HG02678 (cell line): ENCODE data around the gene MEGF8.

Experiments
- ATAC-seq: cut with Tn5 transposase; IDR thresholded peaks from one replicate; pipeline ENCODE4 v1.9.1; 2021; ENCODE audit warnings: mild to moderate bottlenecking, moderate library complexity; ENCODE audit not compliant: unreplicated experiment

Gene MEGF8

GRCh38 chr19:42303101-42303464 is 22.4 kb upstream of the MEGF8 start:
- no peak for ATAC-seq

GRCh38 chr19:42303876-42304275 is 21.6 kb upstream of the MEGF8 start:
- ATAC-seq: no peak

GRCh38 chr19:42306646-42307045 is 18.8 kb upstream of the MEGF8 start:
- ATAC-seq: no peak

DNA sequence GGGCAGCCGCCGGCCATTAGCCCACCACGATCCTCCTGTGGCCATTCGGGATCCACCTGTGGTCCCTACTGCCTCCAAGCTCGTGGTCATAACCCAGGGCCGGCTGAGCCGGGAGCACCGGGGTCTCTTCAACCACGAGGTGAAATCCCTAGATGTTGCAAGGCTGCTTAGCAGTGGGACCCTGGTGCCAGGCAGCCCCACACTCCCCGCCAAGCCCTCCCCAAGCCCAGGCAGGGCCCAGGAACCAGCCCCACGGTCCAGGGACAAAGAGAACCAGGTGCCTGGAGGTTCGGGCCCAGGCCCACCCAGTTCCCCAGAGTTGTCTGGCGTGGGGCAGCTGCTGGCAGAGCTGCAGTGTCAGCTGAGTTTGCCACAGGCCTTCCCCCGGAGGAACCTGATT is 15.7 kb upstream of the MEGF8 start:
- no peak for ATAC-seq

GRCh38 chr19:42311657-42312056 is 13.8 kb upstream of the MEGF8 start:
- no peak for ATAC-seq

DNA sequence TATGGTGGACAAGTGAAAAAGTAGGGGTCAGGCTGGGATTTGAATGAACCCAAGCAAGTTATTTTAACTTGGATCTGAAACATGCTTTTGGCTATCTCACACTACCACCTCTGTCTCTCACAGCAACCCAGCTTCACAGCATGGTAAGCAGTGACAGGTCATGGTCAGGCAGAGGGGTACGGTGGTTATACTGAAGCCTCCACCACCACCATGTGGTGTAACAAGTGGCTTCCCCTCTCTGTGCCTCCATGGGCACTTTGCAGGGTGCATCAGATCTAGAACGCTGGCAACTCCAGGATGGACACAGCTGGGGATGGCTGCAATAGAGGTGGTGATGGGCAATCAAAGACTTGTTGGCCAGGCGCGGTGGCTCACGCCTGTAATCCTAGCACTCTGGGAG is 13.1 kb upstream of the MEGF8 start:
- no peak for ATAC-seq

GRCh38 chr19:42313096-42313839 is 12.2 kb upstream of the MEGF8 start, which contains the start of gene TMEM145:
TSS of gene TMEM145 (plus strand) at chr19:42313309. CDS start at chr19:42313377, 68 bp downstream.
- ATAC-seq: no peak

DNA sequence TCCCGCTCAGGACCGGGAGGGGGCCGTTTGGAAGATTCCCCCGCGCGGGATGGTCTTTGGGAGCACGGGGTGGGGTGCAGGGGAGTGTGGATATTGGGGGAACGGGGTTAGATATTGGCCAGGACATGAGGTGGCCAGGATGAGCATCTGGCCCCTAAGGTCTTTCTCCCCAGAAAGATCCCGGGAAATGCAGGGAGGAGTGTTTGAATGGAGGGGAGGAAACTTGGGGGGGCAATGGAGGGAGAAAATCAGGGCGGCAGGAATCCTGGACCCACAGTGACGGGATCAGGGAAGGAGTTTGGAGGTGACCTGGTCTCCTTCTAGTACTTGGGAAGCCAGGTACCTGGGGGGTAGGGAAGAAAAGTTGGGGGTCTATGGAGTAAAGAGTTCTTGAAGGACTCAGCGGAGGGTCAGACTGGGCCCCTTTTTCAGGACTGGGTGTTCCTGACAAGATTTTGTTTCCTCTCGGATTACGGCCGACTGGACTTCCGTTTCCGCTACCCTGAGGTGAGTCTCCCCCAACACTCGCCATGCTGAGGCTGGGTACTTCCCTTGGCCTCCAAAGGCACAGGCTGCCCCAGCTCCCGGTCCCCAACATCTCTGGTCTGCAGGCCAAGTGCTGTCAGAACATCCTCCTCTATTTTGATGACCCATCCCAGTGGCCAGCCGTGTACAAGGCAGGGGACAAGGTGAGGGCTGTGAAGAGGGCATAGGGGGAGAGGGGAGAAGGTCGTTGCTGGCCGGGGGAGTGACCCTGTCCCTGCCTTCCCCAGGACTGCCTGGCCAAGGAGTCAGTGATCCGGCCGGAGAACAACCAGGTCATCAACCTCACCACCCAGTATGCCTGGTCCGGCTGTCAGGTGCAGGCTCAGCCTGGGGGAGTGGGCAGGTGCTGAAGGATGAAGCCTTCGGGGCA is 11.3 kb upstream of the MEGF8 start:
- ATAC-seq: no peak

DNA sequence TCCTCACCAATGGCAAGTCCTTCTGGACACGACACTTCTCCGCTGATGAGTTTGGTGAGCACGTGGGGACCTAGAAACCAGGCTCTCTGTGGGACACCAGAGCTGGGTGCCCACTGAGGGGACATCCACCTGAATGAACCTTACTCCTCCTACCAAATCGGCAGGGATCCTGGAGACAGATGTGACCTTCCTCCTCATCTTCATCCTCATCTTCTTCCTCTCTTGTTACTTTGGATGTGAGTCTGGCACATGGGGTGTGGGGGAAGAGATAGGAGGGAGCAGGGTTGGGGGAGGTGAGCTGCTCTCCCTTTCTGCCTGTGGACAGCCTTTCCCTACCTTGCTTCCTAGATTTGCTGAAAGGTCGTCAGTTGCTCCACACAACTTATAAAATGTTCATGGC is 10.4 kb upstream of the MEGF8 start:
- ATAC-seq: no peak

DNA sequence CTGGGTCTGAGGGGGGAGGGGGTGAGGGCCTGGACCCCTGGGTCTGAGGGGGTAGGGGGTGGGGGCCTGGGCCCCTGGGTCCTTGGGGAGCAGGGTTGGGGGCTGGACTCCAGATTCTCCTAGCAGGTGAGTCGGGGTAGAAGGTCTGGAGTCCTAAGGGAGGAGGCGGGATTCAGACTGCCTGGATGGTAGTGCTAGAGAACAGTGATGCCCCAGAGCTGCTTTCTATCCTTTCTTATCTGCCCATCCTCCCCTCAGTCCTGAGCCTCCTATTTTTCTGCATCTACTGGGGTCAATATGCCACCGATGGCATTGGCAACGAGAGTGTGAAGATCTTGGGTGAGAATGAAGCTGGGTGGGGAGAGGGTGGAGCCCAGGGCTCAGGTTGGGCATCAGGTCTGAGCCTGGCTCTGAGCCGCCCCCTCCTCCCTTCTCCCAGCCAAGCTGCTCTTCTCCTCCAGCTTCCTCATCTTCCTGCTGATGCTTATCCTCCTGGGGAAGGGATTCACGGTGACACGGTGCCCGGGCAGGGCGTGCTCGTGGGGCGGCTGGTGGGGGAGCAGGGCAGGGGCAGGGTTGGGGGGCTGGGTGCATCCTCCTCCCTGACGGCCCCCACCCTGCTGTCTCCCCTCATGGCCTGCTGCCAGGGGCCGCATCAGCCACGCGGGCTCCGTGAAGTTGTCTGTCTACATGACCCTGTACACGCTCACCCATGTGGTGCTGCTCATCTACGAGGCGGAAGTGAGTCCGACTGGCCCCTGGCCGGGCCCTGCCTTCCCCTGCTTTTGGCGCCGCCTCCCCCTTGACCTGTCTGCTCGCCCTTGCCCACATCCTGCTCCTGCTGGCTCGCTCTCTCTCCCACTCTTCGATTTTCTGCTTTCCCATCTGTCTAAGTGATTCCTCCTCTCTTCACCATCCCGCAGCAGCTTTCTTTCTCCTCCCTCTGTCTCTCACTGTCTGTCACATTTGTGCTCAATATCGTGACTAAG is 8.9 kb upstream of the MEGF8 start:
- peak; percentile 49 for ATAC-seq

- no peak for ATAC-seq
Measured at GRCh38 chr19:42317535-42317934, 7.9 kb upstream of the MEGF8 start.

GRCh38 chr19:42322305-42322704 is 3.1 kb upstream of the MEGF8 start:
- ATAC-seq: no peak

GRCh38 chr19:42323473-42323851 is 2.0 kb upstream of the MEGF8 start:
- ATAC-seq: no peak

GRCh38 chr19:42323852-42324654 is 1.4 kb upstream of the MEGF8 start:
- ATAC-seq: no peak

GRCh38 chr19:42324655-42325307 is 654 bp upstream of the MEGF8 start:
- no peak for ATAC-seq

- ATAC-seq: peak; percentile 8
Measured at GRCh38 chr19:42325896-42326771, 699 bp downstream of the MEGF8 start.

DNA sequence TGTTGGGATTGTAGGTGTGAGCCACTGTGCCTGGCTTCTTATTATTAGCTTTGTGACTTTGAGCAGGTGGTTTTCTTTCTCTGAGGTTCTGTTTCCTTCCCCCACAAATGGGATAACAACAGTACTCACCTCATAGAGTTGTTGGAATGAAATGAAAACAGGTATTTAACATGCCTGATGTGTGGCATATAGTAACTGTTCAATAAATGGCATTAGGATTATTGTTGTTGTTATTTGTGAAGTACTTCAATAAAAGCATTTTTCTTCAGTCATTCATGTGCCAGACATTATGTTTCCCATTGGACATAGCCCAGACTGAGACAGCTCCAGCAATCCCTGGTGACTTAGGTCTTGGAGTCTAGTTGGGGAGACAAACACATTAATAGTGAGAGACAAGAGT is 1.5 kb downstream of the MEGF8 start:
- ATAC-seq: no peak

- no peak for ATAC-seq
Measured at GRCh38 chr19:42327381-42327780, 1.9 kb downstream of the MEGF8 start.

DNA sequence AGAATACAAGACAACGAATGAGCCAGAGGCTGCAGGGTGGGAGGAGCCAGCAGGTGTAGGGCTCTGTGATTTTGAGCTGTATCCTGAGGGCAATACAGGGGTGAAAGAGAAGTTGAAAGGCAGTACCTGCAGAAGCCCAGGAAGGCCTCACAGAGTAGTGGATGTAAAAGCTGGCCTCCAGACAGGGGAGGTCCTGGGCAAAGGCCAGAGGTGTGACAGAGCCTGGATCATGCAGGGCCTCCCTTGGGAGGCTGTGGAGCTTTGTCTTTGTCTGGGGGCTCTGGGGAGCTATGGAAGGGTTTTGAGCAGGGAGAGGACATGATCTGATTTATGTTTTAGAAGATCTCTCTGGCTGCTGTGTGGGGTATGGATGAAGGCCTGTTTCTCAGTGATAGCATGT is 2.7 kb downstream of the MEGF8 start:
- ATAC-seq: no peak
